Measurements from ENCODE around the gene KLHDC3.

KLHDC3 gene

GRCh38 chr6:43055966-43056365 lies 41.9 kb downstream of the KLHDC3 start:
- no peak for DNase-seq (ENCODE audit: low read depth, low spot score)

GRCh38 chr6:43058531-43058930 lies 44.5 kb downstream of the KLHDC3 start:
- no peak for DNase-seq (ENCODE audit: low read depth, low spot score)

GRCh38 chr6:43059168-43060033 lies 45.4 kb downstream of the KLHDC3 start, which contains the start of the genes KLC4 and MRPL2:
TSS of gene KLC4 (plus strand) at chr6:43059631. CDS start at chr6:43061336, 1,705 bp downstream.
TSS of gene MRPL2 (minus strand) at chr6:43059434. CDS start at chr6:43059381, 53 bp downstream.
- DNase-seq (ENCODE audit: low read depth, low spot score): peak; percentile 94

- no peak for DNase-seq (ENCODE audit: low read depth, low spot score)
Observed at GRCh38 chr6:43060034-43060754, 46.1 kb downstream of the KLHDC3 start.

GRCh38 chr6:43060755-43061633 lies 46.9 kb downstream of the KLHDC3 start:
- DNase-seq (ENCODE audit: low read depth, low spot score): no peak

- DNase-seq (ENCODE audit: low read depth, low spot score): no peak
Observed at GRCh38 chr6:43061861-43062260, 47.8 kb downstream of the KLHDC3 start.

- DNase-seq (ENCODE audit: low read depth, low spot score): no peak
Observed at GRCh38 chr6:43062818-43063217, 48.8 kb downstream of the KLHDC3 start.

GRCh38 chr6:43070028-43070632 lies 56.1 kb downstream of the KLHDC3 start:
- DNase-seq (ENCODE audit: low read depth, low spot score): no peak
